Endothelial cell of umbilical vein (primary cell): ENCODE measurements around the gene IPO9. TPM values are rescaled to one million over a fixed set of nuclear protein-coding genes. Genes with fewer than 3 reads are reported as not detected.

Experiments
- BruUV-seq: library from RNA; stranded (reverse); fragments of 400-500 nt; replicated peaks from 2 replicates; lab custom pipeline; 2021; lab: Mats Ljungman, UMichigan
- CTCF ChIA-PET: fragments of 300-600, 350-600 bp; sonication (Branson Sonifier 250); formaldehyde crosslinking; loops from one replicate; lab custom pipeline; 2021; ENCODE audit warnings: antibody characterized with exemption, inconsistent platforms; lab: Charles Lee
- POLR2A ChIA-PET: fragments of 300-600, 350-600 bp; sonication (Branson Sonifier 250); formaldehyde crosslinking; loops from one replicate; lab custom pipeline; 2021; ENCODE audit warnings: antibody characterized with exemption, inconsistent platforms; lab: Charles Lee
- DNase-seq: peaks from one replicate; pipeline ENCODE4 v3.0.0-alpha.2; 2011; ENCODE audit warnings: low read depth, low spot score
- FAIRE-seq: peaks from 2 replicates; lab custom pipeline; 2011; peaks lifted over from hg19 to GRCh38; lab: Jason Lieb, UNC
- H2AFZ ChIP-seq: 2 replicates; pipeline ENCODE4 v1.6.0; 2012; ENCODE audit warnings: low read depth, low read length, control low read depth, inconsistent platforms
- H3K27ac ChIP-seq: 2 replicates; pipeline ENCODE4 v1.5.1; 2011; ENCODE audit warnings: low read depth, mild to moderate bottlenecking, control low read depth, low read length, moderate library complexity; ENCODE audit not compliant: insufficient read depth
- H3K27me3 ChIP-seq, 2 experiments: 2 replicates each; pipeline versions ENCODE4 v1.6.0 to v1.6.1; 2011; ENCODE audit warnings: low read length in 2 of 2, mixed read lengths in 1 of 2; ENCODE audit not compliant: control insufficient read depth in 2 of 2, insufficient read depth in 2 of 2
- H3K36me3 ChIP-seq, 2 experiments: 2 replicates in 1 of 2; 3 replicates in 1 of 2; pipeline ENCODE4 v1.5.1; 2011; ENCODE audit warnings: low read length in 2 of 2, mild to moderate bottlenecking in 1 of 2, moderate library complexity in 1 of 2; ENCODE audit not compliant: control insufficient read depth in 2 of 2, insufficient read depth in 2 of 2; ENCODE audit errors: extremely low read depth in 1 of 2
- H3K4me1 ChIP-seq: 3 replicates; pipeline ENCODE4 v1.5.1; 2011; ENCODE audit warnings: mild to moderate bottlenecking, low read length; ENCODE audit not compliant: control insufficient read depth, insufficient read depth; ENCODE audit errors: extremely low read depth
- H3K4me2 ChIP-seq: 2 replicates; pipeline ENCODE4 v1.6.1; 2011; ENCODE audit warnings: low read length, control low read depth, mixed read lengths; ENCODE audit not compliant: insufficient read depth
- H3K4me3 ChIP-seq, 3 experiments: fragments of 200-600 bp in 1 of 3; sonication (generic), shearing (Covaris generic) in 1 of 3; replicated peaks in 1 of 3; 2 replicates each; pipeline ENCODE4 v1.5.1; 2011 to 2016; ENCODE audit warnings: control low read depth in 3 of 3, low read length in 3 of 3, mild to moderate bottlenecking in 2 of 3, inconsistent platforms in 1 of 3, low read depth in 1 of 3, moderate library complexity in 1 of 3; ENCODE audit not compliant: insufficient read depth in 1 of 3
- H3K79me2 ChIP-seq: 2 replicates; pipeline ENCODE4 v1.6.0; 2012; ENCODE audit warnings: low read length, inconsistent platforms; ENCODE audit not compliant: control insufficient read depth, insufficient read depth
- H3K9ac ChIP-seq: replicated peaks from 2 replicates; pipeline ENCODE3; 2011; ENCODE audit warnings: low read length, control low read depth; ENCODE audit not compliant: insufficient read depth; ENCODE audit errors: extremely low read depth
- H3K9me1 ChIP-seq: replicated peaks from 3 replicates; pipeline ENCODE4 v1.6.0; 2011; ENCODE audit warnings: mild to moderate bottlenecking, low read length; ENCODE audit not compliant: control insufficient read depth, insufficient read depth; ENCODE audit errors: extremely low read depth
- H3K9me3 ChIP-seq: replicated peaks from 2 replicates; pipeline ENCODE4 v1.5.1; 2012; ENCODE audit warnings: low read length, inconsistent platforms; ENCODE audit not compliant: control insufficient read depth, insufficient read depth
- H4K20me1 ChIP-seq: replicated peaks from 2 replicates; pipeline ENCODE3; 2011; ENCODE audit warnings: mild to moderate bottlenecking, low read length; ENCODE audit not compliant: control insufficient read depth, insufficient read depth; ENCODE audit errors: extremely low read depth
- EZH2 ChIP-seq: IDR thresholded peaks from 2 replicates; pipeline ENCODE4 v1.6.1; 2012; ENCODE audit warnings: borderline replicate concordance, low read depth, mild to moderate bottlenecking, moderate library complexity, low read length, inconsistent platforms; ENCODE audit not compliant: severe bottlenecking
- FOS ChIP-seq: IDR thresholded peaks from 2 replicates; pipeline ENCODE4 v1.6.1; 2011; ENCODE audit warnings: mild to moderate bottlenecking, low read length, moderate library complexity, borderline replicate concordance; ENCODE audit not compliant: insufficient read depth
- GATA2 ChIP-seq: IDR thresholded peaks from 2 replicates; pipeline ENCODE4 v1.7.0; 2011; ENCODE audit warnings: low read depth, mild to moderate bottlenecking, moderate library complexity, mixed read lengths, low read length; ENCODE audit not compliant: insufficient read length, insufficient read depth
- JUN ChIP-seq: IDR thresholded peaks from 2 replicates; pipeline ENCODE4 v1.6.1; 2011; ENCODE audit warnings: borderline replicate concordance, low read depth; ENCODE audit not compliant: insufficient read length, insufficient read depth
- MYC ChIP-seq: IDR thresholded peaks from one replicate; pipeline ENCODE4 v1.6.1; 2011; ENCODE audit warnings: mild to moderate bottlenecking, low read depth, low read length
- POLR2A ChIP-seq: IDR thresholded peaks from 2 replicates; pipeline ENCODE4 v1.6.1; 2012; ENCODE audit warnings: low read depth, mild to moderate bottlenecking, control low read depth, low read length
- POLR2AphosphoS5 ChIP-seq: IDR thresholded peaks from 2 replicates; pipeline ENCODE4 v1.6.1; 2012; ENCODE audit warnings: low read depth, mild to moderate bottlenecking, control low read depth, low read length, moderate library complexity; ENCODE audit not compliant: insufficient read depth
- dilution Hi-C: fragments of 300-500 bp; cut with MboI; formaldehyde crosslinking; loops from one replicate; pipeline ENCODE4 v1.15.0; 2019; ENCODE audit warnings: low sequenced_read_pairs; ENCODE audit not compliant: extremely low pct_ligation_motif_present
- intact Hi-C: fragments of 100-400 bp; cut with micrococcal nuclease; formaldehyde crosslinking; loops from one replicate; pipeline ENCODE4 v1.10.0; 2022
- polyA plus RNA-seq, 4 experiments: library from polyadenylated mRNA; depleted of rRNA in 3 of 4; stranded (reverse) in 3 of 4; unstranded in 1 of 4; fragments of >200 nt; gene quantifications; 2 replicates each; pipeline versions ENCODE4 v1.2.1 to v1.2.3, GENCODE V29; 2011 to 2012; ENCODE audit warnings: missing spikeins in 1 of 4
- total RNA-seq: library from RNA; stranded (reverse); gene quantifications from 2 replicates; pipeline ENCODE4 v1.2.3, GENCODE V29; 2021
- TF ChIP-seq, protein P1 (sequence below), 2 donors: IDR thresholded peaks; 1 replicate in 1 of 2; 2 replicates in 1 of 2; pipeline ENCODE4 v1.5.1; 2011; ENCODE audit warnings: low read length in 2 of 2, mild to moderate bottlenecking in 2 of 2, moderate library complexity in 2 of 2, control low read depth in 1 of 2, inconsistent platforms in 1 of 2, low read depth in 1 of 2; ENCODE audit not compliant: insufficient read depth in 1 of 2; ENCODE audit errors: extremely low read depth in 1 of 2
- TF ChIP-seq, protein P2 (sequence below): IDR thresholded peaks from 2 replicates; pipeline ENCODE4 v1.6.1; 2011; ENCODE audit not compliant: insufficient read depth, insufficient read length

The IPO9 gene
- total and polyA plus RNA-seq, 2 donors (not counting 3 experiments of a cell fraction or from before 2014, with no cell fraction given), result 53.4 to 104 TPM

DNA sequence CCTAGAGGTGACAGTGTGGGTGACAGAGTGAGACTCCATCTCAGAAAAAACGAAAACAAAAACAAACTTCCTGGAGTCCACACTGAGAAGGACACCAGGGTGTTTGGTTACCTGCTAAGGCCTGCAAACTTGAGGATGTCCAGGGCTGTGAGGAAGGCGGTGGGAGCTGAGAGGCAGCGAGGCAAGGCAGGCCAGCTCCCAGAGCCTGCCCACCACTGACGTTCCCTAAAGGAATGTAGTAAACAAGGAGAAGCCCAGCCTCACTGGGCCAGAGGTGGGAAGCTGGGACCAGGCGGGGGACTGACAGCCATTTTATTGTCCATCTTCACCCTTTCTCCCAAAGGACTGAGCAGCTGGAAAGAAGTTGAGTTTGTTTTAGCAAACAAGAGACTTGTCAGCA is 83.9 kb downstream of the IPO9 start:
- intact Hi-C loops, result no loop called here
- TF ChIP-seq POLR2AphosphoS5 (no peak), JUN (no peak), MYC (no peak), FOS (no peak), EZH2 (no peak), GATA2 (no peak), POLR2A (no peak)
- TF ChIP-seq, protein P1, sequence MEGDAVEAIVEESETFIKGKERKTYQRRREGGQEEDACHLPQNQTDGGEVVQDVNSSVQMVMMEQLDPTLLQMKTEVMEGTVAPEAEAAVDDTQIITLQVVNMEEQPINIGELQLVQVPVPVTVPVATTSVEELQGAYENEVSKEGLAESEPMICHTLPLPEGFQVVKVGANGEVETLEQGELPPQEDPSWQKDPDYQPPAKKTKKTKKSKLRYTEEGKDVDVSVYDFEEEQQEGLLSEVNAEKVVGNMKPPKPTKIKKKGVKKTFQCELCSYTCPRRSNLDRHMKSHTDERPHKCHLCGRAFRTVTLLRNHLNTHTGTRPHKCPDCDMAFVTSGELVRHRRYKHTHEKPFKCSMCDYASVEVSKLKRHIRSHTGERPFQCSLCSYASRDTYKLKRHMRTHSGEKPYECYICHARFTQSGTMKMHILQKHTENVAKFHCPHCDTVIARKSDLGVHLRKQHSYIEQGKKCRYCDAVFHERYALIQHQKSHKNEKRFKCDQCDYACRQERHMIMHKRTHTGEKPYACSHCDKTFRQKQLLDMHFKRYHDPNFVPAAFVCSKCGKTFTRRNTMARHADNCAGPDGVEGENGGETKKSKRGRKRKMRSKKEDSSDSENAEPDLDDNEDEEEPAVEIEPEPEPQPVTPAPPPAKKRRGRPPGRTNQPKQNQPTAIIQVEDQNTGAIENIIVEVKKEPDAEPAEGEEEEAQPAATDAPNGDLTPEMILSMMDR (IDR thresholded peaks at IDR 0.05; ENCODE audit: extremely low read depth in 1 of 2, insufficient read depth in 1 of 2, low read depth in 1 of 2, low read length in 2 of 2), result no peak
- TF ChIP-seq, protein P2, sequence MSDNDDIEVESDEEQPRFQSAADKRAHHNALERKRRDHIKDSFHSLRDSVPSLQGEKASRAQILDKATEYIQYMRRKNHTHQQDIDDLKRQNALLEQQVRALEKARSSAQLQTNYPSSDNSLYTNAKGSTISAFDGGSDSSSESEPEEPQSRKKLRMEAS, result no peak
- no peak overlapping the region for H3K27ac ChIP-seq
- no peaks in the 10 kb centered on the region for H3K9me1 ChIP-seq
- FAIRE-seq, result no peak
- DNase-seq, result no peak
- no TSS peak for BruUV-seq
- no peaks in the 10 kb centered on the region for H3K9me3 ChIP-seq
- H4K20me1 ChIP-seq, result no peaks in the 10 kb centered on the region
- H3K4me2 ChIP-seq, result no peak overlapping the region
- dilution Hi-C loops, result no loop called here
- no peaks in the 10 kb centered on the region for H3K27me3 ChIP-seq
- H3K9ac ChIP-seq, result no peak overlapping the region
- no peaks in the 10 kb centered on the region for H3K79me2 ChIP-seq
- CTCF ChIA-PET, result interaction anchor here (1.6 to 3.7 kb wide), 2 partner anchors 17 to 33 kb away, joined by 4 to 19 read pairs; no protein-coding TSS in a partner anchor
- H3K36me3 ChIP-seq, result no peaks in the 10 kb centered on the region
- peaks cover 17% of the 10 kb centered on the region for H3K4me1 ChIP-seq
- no peak overlapping the region for H3K4me3 ChIP-seq
- POLR2A ChIA-PET, result no interaction called here
- no peak overlapping the region for H2AFZ ChIP-seq
